DLD1 (cell line): ENCODE results near the gene PRRT4.

ENCODE experiments used
- in situ Hi-C: cut with HindIII; loops from 2 replicates; pipeline ENCODE4 v1.10.0; 2017; ENCODE audit warnings: low sequenced_read_pairs

Gene PRRT4

DNA sequence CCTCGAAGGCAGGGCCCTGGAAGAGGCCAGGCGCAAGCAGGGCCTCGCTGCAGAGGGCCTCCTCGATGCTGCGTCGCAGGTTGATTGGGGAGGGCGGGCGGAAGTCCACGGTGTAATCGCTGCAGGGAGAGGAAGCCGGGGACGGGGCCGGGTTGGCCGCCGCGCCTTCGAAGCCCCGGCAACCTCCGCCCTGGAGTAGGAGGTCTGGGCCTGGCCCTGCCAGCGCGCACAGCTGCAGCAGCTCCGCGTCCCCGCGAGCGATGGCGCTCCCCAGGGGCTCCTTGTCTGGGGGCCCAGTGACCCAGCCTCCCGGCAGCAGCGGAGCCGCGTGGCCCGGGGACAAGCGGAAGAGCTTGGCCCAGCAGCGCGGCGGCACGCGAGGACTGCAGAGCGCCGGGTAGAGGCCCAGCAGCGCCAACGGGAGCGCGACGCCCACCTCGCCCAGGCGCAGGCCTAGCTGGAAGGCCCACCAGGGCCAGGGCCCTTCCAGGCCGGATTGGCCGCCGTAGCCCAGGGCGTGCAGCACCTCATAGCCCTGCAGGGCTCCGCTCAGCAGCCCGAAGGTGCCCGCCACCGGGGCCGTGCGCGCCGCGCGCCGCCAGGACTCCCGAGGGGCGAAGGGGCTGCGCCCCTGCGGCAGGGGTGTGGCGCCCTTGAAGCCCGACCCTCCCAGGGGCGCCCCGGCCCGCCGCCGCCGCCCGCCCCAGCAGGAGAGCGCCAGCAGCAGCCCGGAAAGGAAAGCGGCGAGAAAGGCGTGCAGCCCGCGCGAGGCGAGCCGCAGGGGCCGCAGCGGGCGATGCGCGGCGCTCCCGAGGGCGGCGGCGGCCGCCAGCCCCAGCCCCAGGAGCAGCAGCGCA is 10.0 kb downstream of the PRRT4 start:
- in situ Hi-C loops: no loop called here

DNA sequence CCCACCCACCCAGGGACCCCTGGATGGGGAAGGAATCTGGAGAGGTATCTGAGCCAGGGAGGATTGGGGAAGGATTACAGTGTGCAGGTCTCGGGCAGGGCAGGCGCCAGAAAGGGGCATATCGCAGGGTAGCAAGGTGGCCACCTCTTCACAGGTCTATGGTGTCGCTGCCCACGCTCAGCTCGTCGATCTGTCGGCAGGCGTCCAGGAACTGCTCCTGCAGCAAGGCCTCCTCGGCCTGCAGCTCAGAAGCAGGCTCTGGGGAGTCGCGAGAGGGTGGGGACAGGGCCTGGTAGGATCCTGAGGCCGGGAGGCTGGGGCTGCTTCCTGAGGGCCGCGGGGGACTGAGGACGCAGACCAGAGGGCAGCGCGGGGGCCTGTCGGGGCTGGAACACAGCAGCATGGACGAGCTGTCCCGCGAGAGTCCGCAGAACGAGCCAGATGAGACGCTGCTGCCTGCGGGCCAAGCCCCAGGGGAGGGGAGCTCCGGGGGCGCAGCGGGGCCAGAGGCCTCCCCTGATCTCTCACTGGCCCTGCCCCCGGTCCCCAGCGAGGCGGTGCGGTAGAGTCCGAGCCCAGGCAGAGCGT is 10.7 kb downstream of the PRRT4 start:
- in situ Hi-C loops: no loop called here

DNA sequence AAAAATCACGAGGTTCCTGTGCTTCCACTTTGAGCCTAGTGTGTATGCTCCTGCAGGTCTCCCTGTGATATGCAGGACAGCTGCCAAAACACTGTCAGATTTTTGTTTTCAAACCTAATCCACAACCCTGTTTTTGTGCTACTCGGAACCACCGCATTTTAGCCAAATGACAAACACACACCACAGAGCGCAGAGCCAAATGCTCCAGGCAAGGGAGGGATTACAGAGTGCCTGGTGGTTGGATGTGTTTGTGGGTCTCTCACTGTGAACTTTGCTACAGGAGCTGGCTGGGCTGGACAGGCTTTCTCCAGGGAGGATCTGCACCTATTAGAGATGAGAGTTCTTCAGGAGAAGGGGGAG is 12.0 kb downstream of the PRRT4 start:
- in situ Hi-C loops: no loop called here

DNA sequence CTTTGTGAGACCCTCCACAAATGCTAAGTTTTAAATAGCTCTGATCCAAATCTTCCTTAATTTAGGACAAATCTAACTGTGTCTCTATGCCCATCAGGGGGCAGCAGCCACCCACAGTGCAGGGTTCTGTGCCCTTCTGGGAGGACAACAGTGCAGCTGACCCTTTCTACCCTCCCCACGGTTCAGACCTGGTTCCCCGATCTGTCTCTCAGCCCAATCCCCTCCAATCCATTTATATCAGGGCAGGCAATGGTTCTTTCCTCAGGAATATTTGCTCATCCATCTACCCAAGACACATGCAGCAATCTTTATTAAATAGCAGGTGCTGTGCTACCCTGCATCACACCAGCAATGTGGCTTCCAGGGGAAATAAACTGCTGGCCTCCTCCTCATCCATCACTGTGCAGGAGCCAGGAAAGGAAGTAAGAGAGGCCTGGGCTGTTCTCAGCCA is 13.8 kb downstream of the PRRT4 start:
- in situ Hi-C loops: no loop called here

DNA sequence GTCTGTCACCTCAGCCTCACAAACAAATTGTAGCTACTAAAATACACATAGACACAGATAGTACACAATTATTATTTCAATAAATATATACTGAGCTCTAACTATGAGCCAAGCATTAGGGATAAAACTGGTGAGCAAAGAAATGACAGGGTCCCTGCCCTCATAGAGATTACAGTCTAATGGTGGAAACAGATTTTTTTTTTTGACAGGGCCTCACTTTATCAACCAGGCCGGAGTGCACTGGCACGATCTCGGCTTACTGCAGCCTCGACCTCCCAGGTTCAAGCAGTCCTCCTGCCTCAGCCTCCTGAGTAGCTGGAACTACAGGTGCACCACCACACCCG is 17.1 kb downstream of the PRRT4 start:
- in situ Hi-C loops: no loop called here

DNA sequence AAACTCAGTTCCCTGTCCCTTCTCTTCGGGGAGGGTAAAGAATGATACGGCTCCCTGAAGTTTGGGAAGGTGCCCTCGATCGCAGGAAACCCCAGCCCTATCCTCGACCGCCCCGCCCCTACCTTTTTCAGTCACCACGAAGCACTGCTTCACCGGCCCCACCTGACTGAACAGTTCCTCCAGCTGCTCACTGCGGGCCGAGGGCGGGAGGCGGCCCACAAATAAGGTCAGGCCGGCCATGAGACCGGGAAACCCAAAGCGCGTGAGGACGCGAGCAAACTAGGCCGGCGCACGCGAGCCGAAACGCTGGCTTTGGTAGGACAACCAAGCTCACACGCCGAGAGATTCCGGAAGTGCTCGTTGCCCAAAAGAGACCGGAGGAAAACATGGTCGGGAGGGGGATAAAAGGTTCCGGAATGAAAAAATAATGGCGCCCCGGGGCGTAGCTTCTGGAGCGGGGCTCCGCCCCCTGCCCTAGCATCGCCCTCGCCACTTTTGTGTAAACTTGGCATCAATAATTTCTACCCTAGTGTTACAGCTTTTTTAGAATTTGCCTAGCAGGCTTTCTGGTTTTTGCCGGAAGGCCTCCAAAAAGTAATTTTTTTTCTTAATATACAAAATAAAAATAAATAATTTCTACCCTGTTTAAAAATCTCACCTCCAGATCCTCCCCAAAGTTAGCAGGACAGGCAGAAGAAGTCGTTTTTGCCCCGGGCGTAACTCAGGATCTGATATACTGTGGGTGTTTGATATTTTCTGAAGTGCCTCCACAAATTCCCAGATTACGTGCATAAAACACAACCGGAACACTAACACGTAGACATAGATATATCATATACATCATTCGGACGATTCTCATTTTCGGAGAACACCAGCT is 17.7 kb downstream of the PRRT4 start, which contains the start of gene RBM28:
Gene RBM28 (minus strand): TSS at position 355 of the 877 bp plus-strand sequence. CDS start 115 bp downstream, at position 240.
- in situ Hi-C loops: no loop called here

DNA sequence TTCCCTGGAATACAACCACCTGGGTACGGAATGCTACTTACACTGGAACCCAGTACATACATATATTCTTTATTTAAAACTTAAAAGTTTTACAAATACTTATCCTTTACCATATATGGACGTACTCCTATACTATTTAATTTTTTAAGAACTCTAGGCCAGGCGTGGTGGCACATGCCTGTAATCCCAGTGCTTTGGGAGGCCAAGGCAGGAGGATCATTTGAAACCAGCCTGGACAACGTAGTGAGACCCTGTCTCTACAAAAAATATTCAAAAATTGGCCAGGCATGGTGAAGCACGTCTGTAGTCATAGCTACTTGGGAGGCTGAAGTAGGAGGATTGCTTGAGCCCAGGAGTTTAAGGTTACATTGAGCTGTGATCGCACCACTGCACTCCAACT is 19.8 kb downstream of the PRRT4 start:
- in situ Hi-C loops: no loop called here

DNA sequence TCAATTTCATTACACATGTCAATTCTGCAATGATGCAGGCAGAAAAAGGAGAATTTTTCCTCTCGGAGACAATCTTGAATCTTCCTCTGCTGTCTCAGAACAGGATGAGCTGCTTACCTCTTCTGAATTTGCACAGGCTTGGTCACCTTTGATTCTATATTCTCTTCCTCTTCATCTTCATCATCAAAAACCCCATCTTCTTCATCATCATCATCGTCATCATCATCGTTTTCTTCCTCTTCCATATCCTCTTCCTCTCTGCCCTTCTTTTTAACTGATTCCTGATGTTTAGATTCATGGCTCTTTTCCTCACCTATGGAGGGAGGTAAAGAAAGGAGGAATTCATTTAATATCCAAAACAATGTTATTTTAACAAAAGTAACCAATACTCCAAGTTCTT is 25.8 kb downstream of the PRRT4 start:
- in situ Hi-C loops: loop anchor here (10.0 kb wide), 1 partner anchor 59 kb away; no protein-coding TSS in a partner anchor

DNA sequence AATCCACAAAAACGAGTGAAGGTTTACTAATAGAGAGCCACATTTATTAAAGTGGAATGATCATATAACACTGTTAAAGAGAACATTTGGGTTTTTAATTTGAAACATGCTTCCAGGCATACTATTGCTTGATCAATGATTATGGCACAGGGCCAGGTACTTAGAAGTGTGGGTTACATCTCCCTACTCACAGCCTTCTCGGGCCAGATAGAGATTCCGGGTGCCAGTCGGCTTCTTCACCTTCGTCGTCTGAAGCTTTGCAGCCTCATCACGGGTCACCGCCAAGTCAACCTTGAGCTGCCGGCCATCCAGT is 37.2 kb downstream of the PRRT4 start:
- in situ Hi-C loops: loop anchor here (10.0 kb wide), 1 partner anchor 60 kb away; no protein-coding TSS in a partner anchor

DNA sequence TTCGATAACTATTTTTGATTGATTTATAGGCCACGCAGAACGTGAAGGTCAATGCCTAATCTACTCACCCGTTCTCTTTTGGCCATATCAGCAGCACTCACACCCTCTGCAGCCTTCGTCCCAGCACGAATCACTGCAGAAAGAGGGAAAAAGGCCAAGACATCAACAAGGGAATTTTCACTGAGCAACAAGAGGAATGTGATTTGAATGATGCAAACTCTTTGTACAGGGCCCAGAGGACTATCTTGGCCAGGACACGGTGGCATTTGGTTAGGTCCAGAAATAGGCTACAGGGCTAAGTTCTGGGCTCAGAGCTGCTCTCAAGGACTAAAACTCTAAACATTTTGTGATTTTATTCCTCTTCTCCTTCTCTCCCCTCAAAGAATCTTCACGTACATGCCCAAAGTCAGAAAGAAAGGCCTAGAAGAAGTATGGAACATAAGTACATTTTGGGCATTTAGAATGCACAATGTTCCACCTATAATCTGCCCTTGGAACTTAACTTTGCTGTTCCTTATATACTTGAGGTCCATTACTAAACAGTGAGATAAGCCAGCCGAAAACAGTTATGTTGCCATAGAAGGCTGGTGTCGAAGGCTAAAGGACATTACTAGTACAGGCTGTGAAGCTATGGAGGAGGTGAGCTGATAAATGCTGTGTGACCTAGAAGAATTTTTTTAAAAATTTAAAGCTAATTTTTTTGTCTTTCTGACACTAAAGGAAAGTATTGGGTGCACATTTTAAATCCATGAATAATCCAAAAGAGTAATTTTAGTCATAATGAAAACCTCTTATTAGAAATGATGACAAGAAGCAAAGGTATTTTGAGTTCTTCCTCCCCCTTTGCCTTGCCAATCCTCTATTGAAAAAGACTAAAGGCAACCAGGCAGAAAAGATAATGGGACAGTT is 37.8 kb downstream of the PRRT4 start:
- in situ Hi-C loops: loop anchor here (10.0 kb wide), 1 partner anchor 59 kb away; no protein-coding TSS in a partner anchor

DNA sequence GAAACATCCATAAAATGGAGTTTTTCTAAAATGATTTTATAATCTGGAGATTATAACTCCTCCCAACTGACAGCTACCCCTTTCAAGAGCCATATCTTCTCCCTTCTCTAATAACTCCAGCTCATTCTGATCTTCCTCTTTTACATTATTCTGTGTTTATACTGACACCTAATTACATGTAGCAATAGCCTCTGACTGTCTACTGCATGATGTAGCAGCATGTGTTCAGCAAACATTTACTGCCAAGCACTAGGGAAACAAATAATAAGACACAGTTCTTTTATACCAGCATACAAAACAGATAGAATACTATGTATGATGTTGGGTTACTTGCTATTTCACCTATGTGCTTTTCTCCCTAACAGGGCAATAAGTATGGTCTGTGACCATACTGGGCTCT is 38.5 kb downstream of the PRRT4 start:
- in situ Hi-C loops: loop anchor here (10.0 kb wide), 1 partner anchor 58 kb away; no protein-coding TSS in a partner anchor

DNA sequence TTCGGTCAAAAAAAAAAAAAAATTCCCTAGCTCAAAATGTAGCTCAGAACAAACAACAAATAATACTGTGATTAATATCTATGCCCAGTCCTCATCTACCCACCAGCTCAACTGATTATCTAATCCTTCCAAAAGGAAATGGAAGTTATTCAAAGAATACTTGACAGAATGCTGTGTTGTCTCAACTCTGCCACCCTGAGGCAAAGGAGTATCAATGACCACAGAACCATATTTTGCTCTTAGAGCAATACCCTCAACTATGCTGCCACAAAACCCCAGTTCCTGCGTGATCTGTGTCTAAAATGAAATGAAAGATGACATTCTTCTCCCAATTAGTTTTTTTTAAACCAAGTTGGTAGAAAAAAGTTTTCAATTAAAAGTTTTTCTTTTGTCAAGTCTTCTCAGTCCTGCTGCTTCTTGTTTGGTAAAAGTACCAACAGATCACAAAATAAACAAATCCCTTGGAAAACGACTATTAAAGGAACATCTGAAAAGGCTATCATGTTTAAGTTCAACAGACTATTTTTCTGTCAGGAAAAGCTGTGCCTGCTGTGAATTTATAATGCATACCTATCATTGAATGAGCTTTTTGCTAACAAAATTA is 39.3 kb downstream of the PRRT4 start:
- in situ Hi-C loops: loop anchor here (10.0 kb wide), 1 partner anchor 57 kb away; no protein-coding TSS in a partner anchor

DNA sequence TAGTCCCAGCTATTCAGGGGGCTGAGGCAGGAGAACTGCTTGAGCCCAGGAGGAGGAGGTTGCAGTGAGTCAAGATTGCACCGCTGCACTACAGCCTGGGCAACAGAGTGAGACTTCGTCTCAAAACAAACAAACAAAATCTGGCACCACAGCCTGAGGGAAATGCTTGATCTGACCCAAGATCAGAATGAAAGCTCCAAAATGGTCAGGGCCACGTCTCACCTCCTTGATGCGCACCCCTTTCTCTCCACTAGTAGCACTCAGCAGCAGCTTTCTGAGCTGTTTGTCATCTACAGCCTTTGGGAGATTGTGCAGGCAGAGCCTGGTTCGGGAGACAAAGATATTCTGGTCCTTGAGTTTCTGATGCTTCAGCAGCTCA is 40.5 kb downstream of the PRRT4 start:
- in situ Hi-C loops: loop anchor here (10.0 kb wide), 1 partner anchor 56 kb away; no protein-coding TSS in a partner anchor

DNA sequence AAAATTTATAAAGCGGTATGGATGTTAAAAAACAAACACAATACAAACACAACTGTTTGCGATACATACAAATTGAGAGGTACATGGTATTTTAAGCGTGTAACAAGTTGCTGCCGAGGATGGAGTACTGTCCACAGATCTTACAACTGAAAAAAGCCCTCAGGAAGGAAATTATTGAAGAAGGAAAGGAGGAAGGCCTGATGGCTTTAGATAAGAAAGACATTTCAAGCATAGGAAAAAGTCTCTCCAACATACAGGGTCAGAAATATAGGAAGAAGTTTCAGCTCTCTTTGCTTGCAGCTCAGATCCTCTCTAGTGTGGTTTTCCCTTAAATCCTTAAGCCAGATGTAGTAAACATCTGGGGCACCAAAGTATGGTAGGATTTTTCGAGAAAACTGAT is 42.8 kb downstream of the PRRT4 start:
- in situ Hi-C loops: no loop called here

DNA sequence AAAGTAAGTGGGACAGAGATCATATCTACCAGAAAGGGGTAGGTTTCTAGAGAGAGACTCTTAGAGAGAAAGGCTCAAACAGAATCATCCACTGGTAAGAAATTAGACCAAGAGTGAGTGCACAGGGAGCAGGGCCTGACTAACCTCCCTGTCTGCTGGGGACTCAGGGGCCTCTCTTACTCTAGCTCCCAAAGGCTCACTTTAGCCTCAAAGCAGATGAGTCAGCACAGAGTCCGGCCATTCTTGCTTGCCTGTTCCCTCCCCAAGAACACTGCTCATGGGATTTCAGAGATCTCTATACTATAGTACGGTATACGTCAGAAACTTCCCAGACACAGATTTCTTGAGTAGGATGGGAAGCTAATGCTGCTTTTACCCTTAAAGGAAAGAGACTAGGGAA is 50.5 kb downstream of the PRRT4 start:
- in situ Hi-C loops: no loop called here

DNA sequence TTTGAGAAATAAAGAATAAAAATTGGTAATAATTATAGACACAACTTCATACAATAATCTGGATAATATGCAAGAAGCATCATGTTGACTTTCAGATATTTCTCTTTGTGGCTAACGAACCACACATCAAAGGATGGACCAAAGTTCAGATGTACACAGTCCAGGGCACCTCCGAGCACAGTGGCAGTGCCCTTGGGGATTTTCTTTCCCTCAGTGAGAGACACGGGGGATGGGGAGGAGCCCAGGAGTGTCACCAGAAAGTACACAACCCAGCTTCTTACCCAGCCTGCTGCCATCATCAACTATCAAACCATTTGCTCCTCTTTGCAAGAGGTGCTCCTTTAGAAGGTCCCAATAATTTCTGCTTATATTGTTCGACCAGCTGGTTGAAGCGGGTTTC is 51.0 kb downstream of the PRRT4 start:
- in situ Hi-C loops: no loop called here

DNA sequence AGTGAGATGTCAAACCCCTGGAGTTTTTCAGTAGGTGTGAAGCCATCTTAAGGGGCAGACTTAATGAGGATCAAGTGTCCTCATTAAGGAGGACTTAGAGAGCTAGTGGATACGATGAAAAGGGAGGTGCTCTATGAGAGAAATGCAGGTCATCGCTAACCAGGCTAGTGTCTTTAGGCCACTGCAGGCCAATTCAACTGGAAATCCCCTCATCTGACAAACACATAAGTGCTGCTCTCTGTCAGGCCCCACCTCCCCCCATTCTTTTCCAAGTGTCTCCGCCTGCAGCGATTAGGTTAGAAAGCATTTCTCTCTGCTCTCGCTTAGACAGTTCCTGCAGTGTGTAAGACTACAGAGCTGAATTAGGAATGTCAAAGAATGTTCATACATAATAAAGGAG is 51.5 kb downstream of the PRRT4 start:
- in situ Hi-C loops: no loop called here

DNA sequence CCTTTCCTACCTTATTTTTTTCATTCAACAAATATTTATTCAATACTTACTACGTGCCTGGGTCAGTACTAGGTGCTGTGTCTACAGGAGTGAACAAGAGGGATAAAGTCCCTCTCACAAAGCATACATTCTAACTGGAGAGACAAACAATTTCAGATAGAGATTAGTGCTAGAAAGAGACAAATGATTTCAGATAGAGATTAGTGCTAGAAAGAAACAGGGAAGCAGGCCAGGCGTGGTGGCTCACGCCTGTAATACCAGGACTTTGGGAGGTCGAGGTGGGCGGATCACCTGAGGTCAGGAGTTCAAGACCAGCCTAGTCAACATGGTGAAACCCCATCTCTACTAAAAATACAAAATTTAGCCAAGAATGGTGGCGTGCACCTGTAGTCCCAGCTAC is 52.4 kb downstream of the PRRT4 start:
- in situ Hi-C loops: no loop called here

DNA sequence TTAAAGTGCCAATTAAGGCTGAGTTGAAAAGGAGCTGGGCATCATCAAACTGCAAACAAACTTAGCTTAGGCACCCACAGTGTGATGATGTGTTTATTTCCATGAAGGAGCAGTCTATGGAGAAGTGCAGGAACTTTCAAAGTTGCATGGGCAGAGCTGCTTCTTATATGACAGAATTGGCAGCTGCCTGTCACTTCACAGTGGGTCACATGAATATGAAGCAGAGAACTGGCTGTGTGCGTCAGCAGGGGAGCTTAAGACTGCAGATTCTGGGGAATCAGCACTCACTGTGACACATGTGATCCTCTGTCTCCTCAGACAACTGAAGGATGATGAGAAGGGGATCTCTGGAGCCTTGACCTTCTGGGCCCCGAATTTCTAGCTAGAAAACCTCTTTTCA is 54.4 kb downstream of the PRRT4 start:
- in situ Hi-C loops: no loop called here

DNA sequence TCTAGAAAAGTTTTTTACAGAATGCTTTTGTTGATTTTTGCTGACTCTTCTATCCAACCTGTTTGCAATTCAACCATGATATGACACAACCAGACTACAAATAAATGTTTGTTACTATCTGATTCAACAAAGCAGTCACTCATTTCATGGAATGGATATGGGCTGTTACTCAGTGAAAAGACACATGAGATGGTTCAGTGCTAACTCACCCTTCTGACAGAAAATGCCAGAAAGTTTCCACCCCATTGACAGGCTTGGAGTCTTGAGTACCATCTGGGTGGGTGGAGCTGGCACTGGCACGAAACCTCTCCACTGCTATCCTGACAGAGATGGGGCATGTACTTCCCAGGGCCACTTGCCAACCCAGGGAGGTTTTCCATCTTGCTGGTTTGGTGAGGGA is 57.3 kb downstream of the PRRT4 start:
- in situ Hi-C loops: no loop called here
